GM18526 (cell line): ENCODE results near the gene DCLK2.

Experiments
- POLR2A ChIP-seq: IDR thresholded peaks from 3 replicates; pipeline ENCODE4 v1.6.1; 2011; ENCODE audit not compliant: insufficient read length; ENCODE audit errors: extremely low read depth

Gene DCLK2

GRCh38 chr4:150145090-150145945 is 67.1 kb downstream of the DCLK2 start:
- no peak for TF ChIP-seq POLR2A

- no peak for TF ChIP-seq POLR2A
These were observed 67.7 kb downstream of the DCLK2 start for GRCh38 chr4:150145946-150146340.

DNA sequence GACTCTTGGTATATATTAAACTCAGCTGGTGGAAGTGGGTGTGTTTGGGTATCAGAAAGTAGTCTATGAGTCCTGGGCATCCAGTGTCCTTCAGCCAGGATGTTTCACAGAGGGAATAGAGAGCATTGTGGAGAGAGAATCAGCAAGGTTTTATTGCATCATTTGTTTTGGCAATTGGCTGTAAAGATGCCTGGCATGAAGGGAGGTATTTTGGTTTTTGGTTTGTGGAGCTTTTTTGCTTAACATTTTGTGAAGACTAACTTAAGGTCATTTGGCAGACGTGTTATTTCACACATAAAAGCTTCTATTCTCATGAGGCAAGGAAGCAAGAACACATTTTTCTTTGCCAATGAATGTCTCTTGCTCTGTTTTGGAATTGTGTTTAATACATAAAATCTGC is 71.1 kb downstream of the DCLK2 start:
- TF ChIP-seq POLR2A, result no peak

DNA sequence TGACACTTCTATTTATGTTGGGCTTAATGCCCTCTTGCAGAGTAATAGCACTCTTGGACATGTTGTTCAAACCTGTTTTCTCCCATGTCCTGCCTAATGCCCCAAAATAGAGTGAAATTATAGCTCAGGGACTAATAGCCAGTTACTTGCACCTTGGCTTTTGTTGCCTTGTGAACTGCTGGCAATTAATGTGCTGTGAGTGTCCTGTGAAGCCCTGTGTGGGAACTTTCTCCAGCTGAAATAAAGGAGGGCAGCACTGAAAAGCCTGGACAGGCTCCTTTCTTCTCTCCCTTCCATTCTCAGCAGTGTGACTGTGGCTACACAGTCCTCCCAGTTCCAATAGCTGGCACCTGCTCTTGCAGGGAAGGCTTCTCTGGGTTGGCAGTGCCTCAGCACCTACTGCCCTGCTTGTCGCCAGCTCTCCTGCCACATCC is 72.4 kb downstream of the DCLK2 start:
- no peak for TF ChIP-seq POLR2A

DNA sequence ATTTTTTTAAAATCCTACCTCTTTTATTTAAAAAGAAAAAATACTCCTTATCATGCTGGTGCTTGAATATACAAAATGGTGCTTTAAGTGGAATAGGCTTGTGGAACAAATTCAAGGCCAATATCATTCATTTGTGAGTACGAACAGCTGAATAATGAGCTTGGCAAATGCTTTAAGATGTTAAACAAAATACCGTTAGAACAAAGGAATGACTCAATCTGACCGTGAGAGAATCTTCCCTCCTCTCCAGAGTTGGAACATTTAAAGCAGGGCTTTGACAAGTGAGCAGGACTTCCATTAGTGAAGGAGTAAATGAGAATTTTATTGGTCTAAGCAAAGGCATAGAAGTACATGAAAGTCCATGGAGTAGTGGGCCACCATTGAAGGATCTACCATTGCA is 74.5 kb downstream of the DCLK2 start:
- no peak for TF ChIP-seq POLR2A

DNA sequence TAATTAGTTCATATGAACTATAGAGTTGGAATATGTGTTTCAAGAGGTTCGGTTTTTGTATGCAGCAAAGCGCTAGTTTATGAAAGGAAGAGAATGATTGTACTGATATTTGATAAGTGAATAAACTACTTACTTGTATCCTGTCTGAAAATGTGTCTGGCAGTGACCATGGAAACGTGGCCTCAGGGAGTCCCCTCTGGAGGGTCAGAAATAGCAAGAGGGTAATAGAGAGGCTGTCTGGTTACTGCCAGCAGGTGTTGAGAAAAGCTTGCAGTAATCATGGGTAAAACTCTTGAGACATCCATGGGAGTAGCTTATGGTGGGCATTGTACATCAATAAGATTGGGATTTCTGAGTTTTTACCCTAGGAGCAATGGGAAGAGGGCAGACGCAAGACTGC is 77.1 kb downstream of the DCLK2 start:
- no peak for TF ChIP-seq POLR2A

DNA sequence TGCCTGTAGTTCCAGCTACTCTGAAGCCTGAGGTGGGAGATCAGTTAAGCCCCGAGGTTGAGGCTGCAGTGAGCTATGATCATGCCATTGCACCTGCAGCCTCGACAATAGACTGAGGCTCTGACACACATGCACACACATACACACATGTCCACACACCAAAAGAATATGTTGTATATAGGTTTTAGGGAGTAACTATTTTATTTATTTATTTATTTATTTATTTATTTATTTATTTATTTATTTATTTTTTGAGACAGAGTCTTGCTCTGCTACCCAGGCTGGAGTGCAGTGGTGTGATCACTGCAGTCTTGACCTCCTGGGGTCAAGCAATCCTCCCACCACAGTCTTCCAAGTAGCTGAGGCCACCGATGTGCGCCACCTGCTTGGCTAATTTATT is 78.3 kb downstream of the DCLK2 start:
- TF ChIP-seq POLR2A, result no peak

GRCh38 chr4:150158041-150158440 is 79.8 kb downstream of the DCLK2 start:
- TF ChIP-seq POLR2A, result no peak

- no peak for TF ChIP-seq POLR2A
These were observed 82.2 kb downstream of the DCLK2 start for GRCh38 chr4:150160473-150160872.

DNA sequence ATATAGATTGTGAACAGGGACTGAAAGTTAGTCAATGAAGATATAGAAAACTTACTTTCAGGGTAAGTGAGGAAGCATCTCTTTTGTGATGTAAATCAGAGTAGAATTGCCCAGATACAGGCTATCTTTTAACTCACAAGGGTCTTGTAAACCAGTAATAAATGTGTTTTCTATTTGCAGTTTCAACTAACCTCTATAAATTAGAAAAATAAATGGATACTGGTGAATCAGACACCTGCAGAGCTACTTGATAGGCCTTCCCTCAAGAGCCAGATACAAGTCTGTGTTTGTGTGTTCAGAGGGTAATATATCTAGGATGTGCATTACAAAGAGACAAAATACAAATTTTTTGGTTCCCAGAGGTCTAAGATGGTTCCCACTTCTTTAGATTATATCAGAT is 82.9 kb downstream of the DCLK2 start:
- no peak for TF ChIP-seq POLR2A

DNA sequence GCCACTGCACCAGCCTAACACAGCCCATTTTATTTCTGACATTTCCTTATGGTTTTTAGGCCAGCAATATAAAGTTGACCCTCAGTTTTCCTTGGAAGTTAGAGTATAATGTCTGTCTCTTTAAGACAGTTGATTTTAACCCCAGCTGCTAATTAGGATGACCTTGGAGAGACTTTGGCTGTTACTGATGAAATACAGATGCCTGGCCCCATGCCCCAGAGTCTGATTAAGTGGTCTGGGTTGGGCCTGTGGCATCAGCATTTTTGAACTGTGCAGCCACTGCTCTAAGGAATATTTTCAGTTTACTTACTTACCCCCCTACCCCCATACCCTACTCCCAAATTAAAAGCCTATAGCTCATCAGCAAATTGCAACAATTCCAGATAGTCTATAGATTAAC is 85.8 kb downstream of the DCLK2 start:
- TF ChIP-seq POLR2A, result no peak

- TF ChIP-seq POLR2A, result no peak
These were observed 86.8 kb downstream of the DCLK2 start for GRCh38 chr4:150164956-150165629.

DNA sequence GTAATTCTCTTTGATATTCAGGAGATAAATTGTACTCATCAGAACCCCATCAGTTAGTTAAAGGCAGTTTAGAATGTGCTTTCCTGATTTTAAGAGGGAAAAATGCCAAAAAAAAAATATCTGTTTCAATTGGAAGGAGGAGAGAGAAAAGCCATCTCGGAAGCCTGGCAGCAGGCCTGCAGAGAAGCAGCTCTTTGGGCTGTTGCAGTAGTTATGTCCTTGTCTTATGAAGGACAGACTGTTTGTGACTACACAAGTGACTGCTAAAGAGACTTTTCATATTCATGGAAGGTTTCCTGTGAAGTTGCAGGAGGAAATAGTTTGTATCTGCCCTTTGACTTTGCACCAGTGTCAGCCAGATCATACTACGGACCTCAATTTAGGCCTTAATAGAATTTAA is 88.8 kb downstream of the DCLK2 start:
- TF ChIP-seq POLR2A, result no peak

DNA sequence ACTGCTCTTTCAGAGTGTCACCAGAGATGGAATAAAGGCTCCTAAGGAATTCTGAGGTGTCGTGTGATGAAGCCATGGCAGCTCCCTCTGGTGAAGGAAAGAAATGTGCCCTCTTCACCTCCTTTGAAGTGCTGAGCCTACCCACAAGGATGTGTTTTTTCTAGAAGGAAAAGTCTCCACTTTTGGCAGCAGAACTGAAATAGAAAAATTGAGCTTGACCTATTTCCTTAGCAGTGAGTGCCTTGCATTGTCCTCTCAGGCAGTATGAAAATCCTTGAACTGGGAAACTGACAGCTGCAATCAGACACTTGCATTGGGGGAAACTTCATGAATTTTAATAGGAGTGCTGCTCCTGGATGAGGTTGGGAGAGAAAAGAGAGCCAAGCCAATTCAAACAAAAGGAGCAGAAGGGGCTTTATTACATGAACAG is 95.2 kb downstream of the DCLK2 start:
- no peak for TF ChIP-seq POLR2A

DNA sequence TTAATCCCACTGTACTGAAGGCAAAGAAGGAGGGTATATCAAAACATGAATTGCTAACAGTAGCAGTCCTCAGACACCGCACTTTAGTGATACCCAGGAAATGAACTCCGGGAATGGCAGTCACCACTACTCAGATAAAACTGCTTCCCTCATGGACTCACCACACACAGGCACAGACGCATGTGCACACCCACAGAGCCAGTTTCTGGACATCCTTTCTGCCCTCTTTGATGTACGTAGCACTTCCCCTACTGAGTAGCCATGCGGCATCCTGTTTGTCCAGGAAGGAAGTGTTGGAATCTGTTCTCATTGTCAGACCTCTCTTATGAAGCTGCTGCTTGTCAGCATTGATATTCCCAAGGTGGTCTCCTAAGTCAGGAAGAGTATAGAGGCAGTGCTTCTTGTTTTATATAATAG is 95.7 kb downstream of the DCLK2 start:
- no peak for TF ChIP-seq POLR2A

- TF ChIP-seq POLR2A, result no peak
These were observed 98.3 kb downstream of the DCLK2 start for GRCh38 chr4:150176547-150176946.

DNA sequence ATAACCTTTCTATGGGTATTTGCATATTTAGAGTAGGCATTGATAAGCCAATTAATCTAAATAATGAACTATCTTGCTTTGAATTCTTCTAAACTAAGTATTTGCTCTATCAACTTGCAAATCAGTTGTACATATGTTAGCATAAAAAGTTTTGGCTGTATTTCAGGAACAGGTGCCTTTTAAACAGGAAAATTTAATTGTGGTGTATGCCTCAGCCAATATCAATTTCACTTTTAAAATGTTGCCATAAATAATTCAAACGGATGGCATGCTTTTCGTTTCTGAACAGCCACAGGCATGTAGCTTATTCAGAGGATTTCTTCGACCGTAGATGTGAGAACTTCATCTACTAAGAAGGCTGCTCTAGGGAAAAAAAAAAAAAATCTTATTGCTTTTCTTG is 99.9 kb downstream of the DCLK2 start:
- TF ChIP-seq POLR2A, result no peak

- TF ChIP-seq POLR2A, result no peak
These were observed 103.3 kb downstream of the DCLK2 start for GRCh38 chr4:150181536-150181935.
